NCI-H1417 (cell line): ENCODE data around the gene GALNT2.

Source experiments
- DNase-seq, 3 experiments: peaks; one replicate each; lab custom pipeline; 2025; lab: John Stamatoyannopoulos, UW

The GALNT2 gene

GRCh38 chr1:230071316-230071715, 4.3 kb downstream of the GALNT2 start:
- DNase-seq, result no peak

GRCh38 chr1:230072296-230072695, 5.3 kb downstream of the GALNT2 start:
- DNase-seq, result no peak

- no peak for DNase-seq
These were observed 5.8 kb downstream of the GALNT2 start for GRCh38 chr1:230072866-230073265.

- no peak for DNase-seq
These were observed 6.5 kb downstream of the GALNT2 start for GRCh38 chr1:230073371-230074035.

GRCh38 chr1:230074270-230074669, 7.2 kb downstream of the GALNT2 start:
- no peak for DNase-seq

GRCh38 chr1:230074762-230075161, 7.7 kb downstream of the GALNT2 start:
- no peak for DNase-seq

- DNase-seq, result peak in 1 of 3 experiments; percentile 21
These were observed 9.1 kb downstream of the GALNT2 start for GRCh38 chr1:230076121-230076520.

GRCh38 chr1:230077011-230077410, 10.0 kb downstream of the GALNT2 start:
- no peak for DNase-seq

- no peak for DNase-seq
These were observed 10.6 kb downstream of the GALNT2 start for GRCh38 chr1:230077436-230078213.

- no peak for DNase-seq
These were observed 12.4 kb downstream of the GALNT2 start for GRCh38 chr1:230079199-230080024.

GRCh38 chr1:230080822-230081221, 13.8 kb downstream of the GALNT2 start:
- no peak for DNase-seq

GRCh38 chr1:230081751-230082150, 14.7 kb downstream of the GALNT2 start:
- DNase-seq, result no peak

GRCh38 chr1:230082211-230082610, 15.2 kb downstream of the GALNT2 start:
- no peak for DNase-seq

- DNase-seq, result no peak
These were observed 16.0 kb downstream of the GALNT2 start for GRCh38 chr1:230083053-230083452.

- DNase-seq, result no peak
These were observed 16.8 kb downstream of the GALNT2 start for GRCh38 chr1:230083746-230084407.

GRCh38 chr1:230084408-230085177, 17.6 kb downstream of the GALNT2 start:
- no peak for DNase-seq

GRCh38 chr1:230085178-230085515, 18.1 kb downstream of the GALNT2 start:
- no peak for DNase-seq

GRCh38 chr1:230086151-230086550, 19.1 kb downstream of the GALNT2 start:
- no peak for DNase-seq

GRCh38 chr1:230087028-230087716, 20.1 kb downstream of the GALNT2 start:
- DNase-seq, result peak in 2 of 3 experiments; percentile 5 to 31

- no peak for DNase-seq
These were observed 20.7 kb downstream of the GALNT2 start for GRCh38 chr1:230087717-230088105.

- DNase-seq, result no peak
These were observed 23.2 kb downstream of the GALNT2 start for GRCh38 chr1:230090194-230090711.
